GM23248 (cell line): ENCODE measurements around the gene CCNY. TPM values are rescaled to one million over a fixed set of nuclear protein-coding genes. Genes with fewer than 3 reads are reported as not detected.
"Not testable (repeated sequence)": the region's sequence is repeated elsewhere in the genome, so short reads cannot be mapped to it uniquely, and the experiment has no call there.

Experiments used
- DNase-seq: peaks from one replicate; pipeline ENCODE4 v3.0.0-alpha.2; 2015
- H2AFZ ChIP-seq: fragments of 200-600 bp; sonication (generic); 2 replicates; pipeline ENCODE4 v1.6.1; 2016; ENCODE audit warnings: antibody characterized with exemption
- H3F3A ChIP-seq: fragments of 200-600 bp; sonication (generic); 2 replicates; pipeline ENCODE4 v1.6.1; 2016; ENCODE audit warnings: mild to moderate bottlenecking, antibody characterized with exemption, mixed run types; ENCODE audit not compliant: insufficient read depth
- H3K27ac ChIP-seq: fragments of 200-600 bp; sonication (generic); 2 replicates; pipeline ENCODE4 v1.5.1; 2016; ENCODE audit warnings: mild to moderate bottlenecking
- H3K27me3 ChIP-seq: fragments of 200-600 bp; sonication (generic); replicated peaks from 2 replicates; pipeline ENCODE4 v1.6.1; 2016; ENCODE audit warnings: mild to moderate bottlenecking; ENCODE audit not compliant: insufficient read depth
- H3K36me3 ChIP-seq: fragments of 200-600 bp; sonication (generic); 2 replicates; pipeline ENCODE4 v1.6.1; 2016; ENCODE audit warnings: low read depth, mild to moderate bottlenecking
- H3K4me1 ChIP-seq: fragments of 200-600 bp; sonication (generic); 2 replicates; pipeline ENCODE4 v1.6.1; 2016; ENCODE audit warnings: mild to moderate bottlenecking; ENCODE audit not compliant: insufficient read depth
- H3K4me2 ChIP-seq: fragments of 200-600 bp; sonication (generic); one replicate; pipeline ENCODE4 v1.6.1; 2016; ENCODE audit warnings: mild to moderate bottlenecking; ENCODE audit not compliant: unreplicated experiment
- H3K4me3 ChIP-seq: fragments of 200-600 bp; sonication (generic); 2 replicates; pipeline ENCODE4 v1.5.1; 2016; ENCODE audit warnings: mild to moderate bottlenecking
- H3K79me2 ChIP-seq: fragments of 200-600 bp; sonication (generic); 2 replicates; pipeline ENCODE4 v1.6.1; 2016; ENCODE audit warnings: mild to moderate bottlenecking; ENCODE audit not compliant: insufficient read depth
- H3K9ac ChIP-seq: fragments of 200-600 bp; sonication (generic); 2 replicates; pipeline ENCODE4 v1.6.1; 2016; ENCODE audit warnings: mild to moderate bottlenecking
- H3K9me2 ChIP-seq: fragments of 200-600 bp; sonication (generic); 2 replicates; pipeline ENCODE4 v1.6.1; 2016; ENCODE audit warnings: mixed run types, mild to moderate bottlenecking, moderate library complexity; ENCODE audit not compliant: insufficient read depth
- H3K9me3 ChIP-seq: fragments of 200-600 bp; sonication (generic); one replicate; pipeline ENCODE4 v1.6.1; 2017; ENCODE audit warnings: low read depth
- H4K20me1 ChIP-seq: fragments of 200-600 bp; sonication (generic); 2 replicates; pipeline ENCODE4 v1.6.0; 2016; ENCODE audit not compliant: insufficient read depth
- EZH2 ChIP-seq: fragments of 200-600 bp; sonication (generic); IDR thresholded peaks from 2 replicates; pipeline ENCODE4 v1.6.1; 2018; ENCODE audit warnings: antibody characterized with exemption, mild to moderate bottlenecking; ENCODE audit not compliant: insufficient read depth, poor library complexity, severe bottlenecking
- EZH2phosphoT487 ChIP-seq: fragments of 200-600 bp; sonication (generic); IDR thresholded peaks from 2 replicates; pipeline ENCODE4 v1.6.1; 2018; ENCODE audit warnings: antibody characterized with exemption, moderate library complexity, mild to moderate bottlenecking, low read depth; ENCODE audit not compliant: insufficient read depth
- WGBS, 2 experiments: methylation state at CpG; one replicate each; pipeline ENCODE4 v1.1.6; 2015 to 2017; ENCODE audit warnings: low lambda C conversion rate in 2 of 2, low coverage in 1 of 2; ENCODE audit errors: missing lambda C conversion rate in 2 of 2; 5-methylcytosine and 5-hydroxymethylcytosine counted together
- in situ Hi-C: fragments of 300-500 bp; cut with MboI; formaldehyde crosslinking; loops from 2 replicates; pipeline ENCODE4 v1.15.0; 2020
- polyA plus RNA-seq: library from polyadenylated mRNA; unstranded; fragments of >200 nt; fragmentation: Nextera tagmentation; extraction: Ambion mirVana; gene quantifications from 2 replicates; pipeline ENCODE4 v1.2.1, GENCODE V29; 2016
- total RNA-seq: library from RNA; depleted of rRNA; stranded (reverse); fragments of >200 nt; shearing (Covaris generic); gene quantifications from 2 replicates; pipeline ENCODE4 v1.2.3, GENCODE V29; 2014

Gene CCNY
- total and polyA plus RNA-seq, 2 experiments from 2014 or later: 12.8 to 70.4 TPM

- no peaks in the 10 kb centered on the region for H3K27me3 ChIP-seq
- H3K9me2 ChIP-seq: no peaks in the 10 kb centered on the region
- no peak overlapping the region for H3K4me3 ChIP-seq
- no peaks in the 10 kb centered on the region for H3K79me2 ChIP-seq
- TF ChIP-seq EZH2phosphoT487: no peak
- no peak for TF ChIP-seq EZH2
- in situ Hi-C loops: no loop called here
- no peaks in the 10 kb centered on the region for H4K20me1 ChIP-seq
- H2AFZ ChIP-seq: no peak overlapping the region
- H3K4me2 ChIP-seq: no peak overlapping the region
- H3K27ac ChIP-seq: no peak overlapping the region
- no peak overlapping the region for H3K9ac ChIP-seq
- no peak for DNase-seq
- WGBS, 2 experiments: 20 to 29% methylated on average over 2 of the region's 2 CpGs
- no peaks in the 10 kb centered on the region for H3K9me3 ChIP-seq
- peaks cover 7% of the 10 kb centered on the region; the same call in 1 of the 2 replicates for H3F3A ChIP-seq
- no peaks in the 10 kb centered on the region; the same call in 1 of the 2 replicates for H3K36me3 ChIP-seq
- peaks cover 10% of the 10 kb centered on the region; the same call in 1 of the 2 replicates for H3K4me1 ChIP-seq
Measured at GRCh38 chr10:35308809-35309208, 27.5 kb upstream of the CCNY start.

GRCh38 chr10:35314142-35314541 is 22.2 kb upstream of the CCNY start:
- H3K4me2 ChIP-seq, H3K27ac ChIP-seq, H2AFZ ChIP-seq, H4K20me1 ChIP-seq, H3K27me3 ChIP-seq, H3K4me3 ChIP-seq, H3K9me2 ChIP-seq, H3K4me1 ChIP-seq, H3F3A ChIP-seq, DNase-seq, H3K9ac ChIP-seq, H3K9me3 ChIP-seq, in situ Hi-C loops: not testable (repeated sequence)
- 89 to 96% methylated on average over 2 of the region's 2 CpGs for WGBS, 2 experiments
- peaks cover 29% of the 10 kb centered on the region for H3K79me2 ChIP-seq
- H3K36me3 ChIP-seq: peaks cover 11% of the 10 kb centered on the region

- H3K9me2 ChIP-seq, H3K27ac ChIP-seq, H4K20me1 ChIP-seq, H3K27me3 ChIP-seq, in situ Hi-C loops, DNase-seq, H3K9ac ChIP-seq, H3K4me1 ChIP-seq, H3K4me3 ChIP-seq, H3F3A ChIP-seq, H3K9me3 ChIP-seq, H2AFZ ChIP-seq, H3K4me2 ChIP-seq: not testable (repeated sequence)
- Histone ChIP-seq H3K79me2 (peaks cover 40% of the 10 kb centered on the region), H3K36me3 (peaks cover 13% of the 10 kb centered on the region)
Measured at GRCh38 chr10:35315235-35315634, 21.1 kb upstream of the CCNY start.

GRCh38 chr10:35316218-35316967 is 19.9 kb upstream of the CCNY start:
- H3K27me3 ChIP-seq: no peaks in the 10 kb centered on the region
- H3F3A ChIP-seq: no peaks in the 10 kb centered on the region
- 86 to 87% methylated on average over 4 of the region's 4 CpGs for WGBS, 2 experiments
- H3K4me3 ChIP-seq: no peak overlapping the region
- no peaks in the 10 kb centered on the region for H3K9me2 ChIP-seq
- H3K4me2 ChIP-seq: no peak overlapping the region
- H4K20me1 ChIP-seq: no peaks in the 10 kb centered on the region
- H2AFZ ChIP-seq: no peak overlapping the region
- TF ChIP-seq EZH2 (no peak), EZH2phosphoT487 (no peak)
- peaks cover 51% of the 10 kb centered on the region for H3K79me2 ChIP-seq
- H3K9me3 ChIP-seq: no peaks in the 10 kb centered on the region
- H3K9ac ChIP-seq: no peak overlapping the region
- no peaks in the 10 kb centered on the region for H3K4me1 ChIP-seq
- in situ Hi-C loops: no loop called here
- DNase-seq: no peak
- H3K36me3 ChIP-seq: peaks cover 17% of the 10 kb centered on the region
- no peak overlapping the region for H3K27ac ChIP-seq

- Histone ChIP-seq H3K27me3 (no peaks in the 10 kb centered on the region), H3K79me2 (peaks cover 73% of the 10 kb centered on the region), H3K27ac (no peak overlapping the region), H2AFZ (no peak overlapping the region), H4K20me1 (no peaks in the 10 kb centered on the region), H3K9ac (no peak overlapping the region), H3K4me2 (no peak overlapping the region), H3F3A (peaks cover 5% of the 10 kb centered on the region; the same call in 1 of the 2 replicates), H3K36me3 (peaks cover 17% of the 10 kb centered on the region), H3K9me2 (no peaks in the 10 kb centered on the region), H3K4me3 (no peak overlapping the region), H3K9me3 (no peaks in the 10 kb centered on the region), H3K4me1 (peaks cover 5% of the 10 kb centered on the region)
- TF ChIP-seq EZH2 (no peak), EZH2phosphoT487 (no peak)
- no peak for DNase-seq
- in situ Hi-C loops: no loop called here
- 76 to 82% methylated on average over 4 of the region's 4 CpGs for WGBS, 2 experiments
Measured at GRCh38 chr10:35318551-35318950, 17.8 kb upstream of the CCNY start.
